Activated CD4-positive, alpha-beta T cell treated with anti-CD3 and anti-CD28 coated beads for 1 hour (primary cell): Measurements from ENCODE around the gene TCIRG1.
A peak's percentile ranks its signal among the peaks of the same experiment; 100 is the strongest.

Source experiments
- DNase-seq: peaks from one replicate; pipeline ENCODE4 v3.0.0-alpha.2; 2020

TCIRG1 gene

GRCh38 chr11:68040101-68040956 is 1.5 kb downstream of the TCIRG1 start:
- DNase-seq: peak; percentile 30

GRCh38 chr11:68040957-68041591 is 2.2 kb downstream of the TCIRG1 start:
- DNase-seq: no peak

GRCh38 chr11:68041617-68042218 is 2.9 kb downstream of the TCIRG1 start:
- DNase-seq: no peak

GRCh38 chr11:68042219-68043028 is 3.6 kb downstream of the TCIRG1 start:
- DNase-seq: no peak

GRCh38 chr11:68043029-68043348 is 4.2 kb downstream of the TCIRG1 start:
- DNase-seq: no peak

GRCh38 chr11:68043349-68044144 is 4.7 kb downstream of the TCIRG1 start:
- no peak for DNase-seq

- DNase-seq: no peak
Observed at GRCh38 chr11:68044145-68044813, 5.5 kb downstream of the TCIRG1 start.

- DNase-seq: no peak
Observed at GRCh38 chr11:68044898-68045351, 6.1 kb downstream of the TCIRG1 start.

- DNase-seq: no peak
Observed at GRCh38 chr11:68047437-68048290, 8.8 kb downstream of the TCIRG1 start.

GRCh38 chr11:68048681-68049508 is 10.1 kb downstream of the TCIRG1 start:
- no peak for DNase-seq

- DNase-seq: no peak
Observed at GRCh38 chr11:68049509-68050370, 10.9 kb downstream of the TCIRG1 start.

- DNase-seq: no peak
Observed at GRCh38 chr11:68050371-68050841, 11.6 kb downstream of the TCIRG1 start.

- DNase-seq: no peak
Observed at GRCh38 chr11:68051191-68052136, 12.6 kb downstream of the TCIRG1 start.

- no peak for DNase-seq
Observed at GRCh38 chr11:68052137-68052873, 13.5 kb downstream of the TCIRG1 start.

- no peak for DNase-seq
Observed at GRCh38 chr11:68053117-68053516, 14.3 kb downstream of the TCIRG1 start.

- DNase-seq: no peak
Observed at GRCh38 chr11:68053981-68054812, 15.4 kb downstream of the TCIRG1 start.
